ENCODE data around the gene ESRRA.
A peak's percentile ranks its signal among the peaks of the same experiment; 100 is the strongest.

Gene ESRRA

GRCh38 chr11:64349404-64349803, 44.1 kb downstream of the ESRRA start:
- Histone ChIP-seq H2BK5ac (ENCODE audit: low read depth, low read length, poor library complexity, severe bottlenecking) (no peak overlapping the region), H3K23ac (ENCODE audit: low read length in 2 of 2) (no peak overlapping the region), H3K4ac (ENCODE audit: low read depth in 1 of 2, low read length in 2 of 2) (no peak overlapping the region), H3K4me2 (ENCODE audit: low read length, poor library complexity, severe bottlenecking) (no peak overlapping the region), H3K9me3 (ENCODE audit: control insufficient read depth, low read length) (no peaks in the 10 kb centered on the region), H3K9ac (ENCODE audit: low read length) (no peak overlapping the region), H2AK5ac (ENCODE audit: low read length, severe bottlenecking) (no peak overlapping the region), H3K4me1 (ENCODE audit: control insufficient read depth, insufficient read depth, low read depth, low read length) (peaks cover 7% of the 10 kb centered on the region), H3K14ac (ENCODE audit: low read length in 2 of 2) (no peak overlapping the region), H2AFZ (ENCODE audit: low read depth, low read length) (no peak overlapping the region), H2BK120ac (ENCODE audit: low read depth, low read length) (no peak overlapping the region), H4K8ac (ENCODE audit: low read length) (no peak overlapping the region), H2BK15ac (ENCODE audit: low read depth, poor library complexity, severe bottlenecking) (no peak overlapping the region), H3K27ac (ENCODE audit: low read length, poor library complexity, severe bottlenecking) (no peak overlapping the region), H2BK12ac (ENCODE audit: low read length in 2 of 2) (no peak overlapping the region), H3K79me1 (replicated peaks; ENCODE audit: low read length, poor library complexity, severe bottlenecking) (no peaks in the 10 kb centered on the region), H3K18ac (ENCODE audit: low read depth in 1 of 2, low read length in 2 of 2) (no peak overlapping the region), H3K4me3 (ENCODE audit: insufficient read depth in 1 of 2, low read depth in 1 of 2, low read length in 2 of 2) (no peak overlapping the region), H4K91ac (ENCODE audit: low read length) (no peak overlapping the region), H3K36me3 (ENCODE audit: control insufficient read depth in 1 of 2, insufficient read depth in 2 of 2, low read depth in 1 of 2, low read length in 2 of 2) (no peaks in the 10 kb centered on the region), H3K27me3 (ENCODE audit: control insufficient read depth in 1 of 2, insufficient read depth in 1 of 2, low read length in 2 of 2) (peaks cover 0 to 12% of the 10 kb centered on the region in 2 experiments)
- no peak for DNase-seq
- WGBS: 82% methylated on average over 10 of the region's 11 CpGs

DNA sequence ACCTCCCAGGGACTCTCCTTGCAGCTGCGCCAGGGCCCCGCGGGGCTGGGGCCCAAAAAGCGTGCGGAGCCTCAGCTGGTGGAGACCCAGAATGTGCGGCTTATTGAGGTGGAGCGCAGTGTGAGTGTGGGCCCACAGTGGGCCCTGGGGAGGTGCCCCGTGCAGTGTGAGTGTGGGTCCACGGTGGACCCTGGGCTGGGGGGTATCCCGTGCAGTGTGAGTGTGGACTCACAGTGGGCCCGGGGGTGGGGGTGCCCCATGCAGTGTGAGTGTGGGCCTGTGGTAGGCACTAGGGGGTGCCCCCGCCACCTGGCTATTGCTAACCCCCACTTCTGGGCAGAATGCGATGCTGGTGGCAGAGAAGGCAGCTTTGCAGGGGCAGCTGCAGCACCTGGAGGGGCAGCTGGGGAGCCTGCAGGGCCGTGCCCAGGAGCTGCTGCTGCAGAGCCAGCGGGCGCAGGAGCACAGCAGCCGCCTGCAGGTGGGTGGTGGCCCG, 45.9 kb downstream of the ESRRA start:
- no peak overlapping the region for H3K4ac ChIP-seq (ENCODE audit: low read depth in 1 of 2, low read length in 2 of 2)
- no peaks in the 10 kb centered on the region for H3K9me3 ChIP-seq (ENCODE audit: control insufficient read depth, low read length)
- no peak overlapping the region for H2BK5ac ChIP-seq (ENCODE audit: low read depth, low read length, poor library complexity, severe bottlenecking)
- peaks cover 0 to 12% of the 10 kb centered on the region in 2 experiments for H3K27me3 ChIP-seq (ENCODE audit: control insufficient read depth in 1 of 2, insufficient read depth in 1 of 2, low read length in 2 of 2)
- H3K23ac ChIP-seq (ENCODE audit: low read length in 2 of 2): no peak overlapping the region
- H2BK120ac ChIP-seq (ENCODE audit: low read depth, low read length): no peak overlapping the region
- peak overlapping the region; percentile 11 for H4K91ac ChIP-seq (ENCODE audit: low read length)
- no peak overlapping the region for H2BK12ac ChIP-seq (ENCODE audit: low read length in 2 of 2)
- no peak overlapping the region for H2AK5ac ChIP-seq (ENCODE audit: low read length, severe bottlenecking)
- 93% methylated on average over 18 of the region's 18 CpGs for WGBS
- H4K8ac ChIP-seq (ENCODE audit: low read length): no peak overlapping the region
- no peak overlapping the region for H3K9ac ChIP-seq (ENCODE audit: low read length)
- no peak overlapping the region for H3K27ac ChIP-seq (ENCODE audit: low read length, poor library complexity, severe bottlenecking)
- no peaks in the 10 kb centered on the region for H3K36me3 ChIP-seq (ENCODE audit: control insufficient read depth in 1 of 2, insufficient read depth in 2 of 2, low read depth in 1 of 2, low read length in 2 of 2)
- DNase-seq: no peak
- no peak overlapping the region for H3K4me2 ChIP-seq (ENCODE audit: low read length, poor library complexity, severe bottlenecking)
- no peak overlapping the region for H3K14ac ChIP-seq (ENCODE audit: low read length in 2 of 2)
- H3K79me1 ChIP-seq (replicated peaks; ENCODE audit: low read length, poor library complexity, severe bottlenecking): no peaks in the 10 kb centered on the region
- H2BK15ac ChIP-seq (ENCODE audit: low read depth, poor library complexity, severe bottlenecking): no peak overlapping the region
- no peak overlapping the region for H2AFZ ChIP-seq (ENCODE audit: low read depth, low read length)
- peaks cover 17% of the 10 kb centered on the region for H3K4me1 ChIP-seq (ENCODE audit: control insufficient read depth, insufficient read depth, low read depth, low read length)
- no peak overlapping the region for H3K4me3 ChIP-seq (ENCODE audit: insufficient read depth in 1 of 2, low read depth in 1 of 2, low read length in 2 of 2)
- H3K18ac ChIP-seq (ENCODE audit: low read depth in 1 of 2, low read length in 2 of 2): no peak overlapping the region

DNA sequence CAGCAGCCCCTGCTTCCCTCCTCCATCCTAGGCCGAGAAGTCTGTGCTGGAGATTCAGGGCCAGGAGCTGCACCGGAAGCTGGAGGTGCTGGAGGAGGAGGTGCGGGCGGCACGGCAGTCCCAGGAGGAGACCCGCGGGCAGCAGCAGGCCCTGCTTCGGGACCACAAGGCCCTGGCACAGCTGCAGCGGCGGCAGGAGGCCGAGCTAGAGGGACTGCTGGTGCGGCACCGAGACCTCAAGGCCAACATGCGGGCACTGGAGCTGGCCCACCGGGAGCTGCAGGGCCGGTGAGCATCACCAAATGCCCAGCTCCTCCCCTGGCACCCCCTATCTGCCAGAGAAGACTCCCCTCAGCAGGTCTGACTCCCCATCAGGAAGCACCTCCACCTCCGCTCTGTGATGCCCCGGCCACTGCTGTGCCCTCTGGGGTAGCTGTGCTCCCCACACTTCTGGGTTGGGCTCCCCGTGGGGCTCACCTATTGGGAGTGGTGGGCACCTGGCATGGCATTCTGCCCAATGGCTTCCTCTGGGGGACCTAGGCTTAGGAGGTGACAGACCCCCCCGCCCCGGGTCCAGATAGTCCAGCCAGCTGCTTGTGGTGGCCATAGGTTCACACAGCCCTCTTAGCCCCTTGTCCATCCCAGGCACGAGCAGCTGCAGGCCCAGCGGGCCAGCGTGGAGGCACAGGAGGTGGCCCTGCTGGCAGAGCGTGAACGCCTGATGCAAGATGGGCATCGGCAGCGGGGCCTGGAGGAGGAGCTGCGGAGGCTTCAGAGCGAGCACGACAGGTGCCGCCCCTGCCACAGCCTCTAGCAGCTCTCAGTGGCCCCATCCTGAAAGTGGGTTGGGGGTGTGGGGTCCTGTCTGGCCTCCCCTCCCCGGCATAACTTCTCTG, 47.0 kb downstream of the ESRRA start:
- H3K4me3 ChIP-seq (ENCODE audit: insufficient read depth in 1 of 2, low read depth in 1 of 2, low read length in 2 of 2): no peak overlapping the region
- no peak overlapping the region for H3K9ac ChIP-seq (ENCODE audit: low read length)
- no peak overlapping the region for H2AK5ac ChIP-seq (ENCODE audit: low read length, severe bottlenecking)
- no peak overlapping the region for H3K23ac ChIP-seq (ENCODE audit: low read length in 2 of 2)
- H3K18ac ChIP-seq (ENCODE audit: low read depth in 1 of 2, low read length in 2 of 2): no peak overlapping the region
- no peak overlapping the region for H3K4ac ChIP-seq (ENCODE audit: low read depth in 1 of 2, low read length in 2 of 2)
- no peaks in the 10 kb centered on the region for H3K79me1 ChIP-seq (replicated peaks; ENCODE audit: low read length, poor library complexity, severe bottlenecking)
- H3K14ac ChIP-seq (ENCODE audit: low read length in 2 of 2): no peak overlapping the region
- peak overlapping the region in 1 of 2 experiments; percentile 35 for H2BK12ac ChIP-seq (ENCODE audit: low read length in 2 of 2)
- peak overlapping the region; percentile 9 for H2BK15ac ChIP-seq (ENCODE audit: low read depth, poor library complexity, severe bottlenecking)
- H2BK120ac ChIP-seq (ENCODE audit: low read depth, low read length): no peak overlapping the region
- no peak overlapping the region for H3K27ac ChIP-seq (ENCODE audit: low read length, poor library complexity, severe bottlenecking)
- no peak overlapping the region for H2AFZ ChIP-seq (ENCODE audit: low read depth, low read length)
- H3K4me1 ChIP-seq (ENCODE audit: control insufficient read depth, insufficient read depth, low read depth, low read length): peaks cover 24% of the 10 kb centered on the region
- H3K4me2 ChIP-seq (ENCODE audit: low read length, poor library complexity, severe bottlenecking): no peak overlapping the region
- no peak overlapping the region for H2BK5ac ChIP-seq (ENCODE audit: low read depth, low read length, poor library complexity, severe bottlenecking)
- H3K9me3 ChIP-seq (ENCODE audit: control insufficient read depth, low read length): no peaks in the 10 kb centered on the region
- peaks cover 0 to 10% of the 10 kb centered on the region in 2 experiments for H3K27me3 ChIP-seq (ENCODE audit: control insufficient read depth in 1 of 2, insufficient read depth in 1 of 2, low read length in 2 of 2)
- H3K36me3 ChIP-seq (ENCODE audit: control insufficient read depth in 1 of 2, insufficient read depth in 2 of 2, low read depth in 1 of 2, low read length in 2 of 2): no peaks in the 10 kb centered on the region
- DNase-seq: no peak
- H4K8ac ChIP-seq (ENCODE audit: low read length): no peak overlapping the region
- 91% methylated on average over 31 of the region's 33 CpGs for WGBS
- no peak overlapping the region for H4K91ac ChIP-seq (ENCODE audit: low read length)

DNA sequence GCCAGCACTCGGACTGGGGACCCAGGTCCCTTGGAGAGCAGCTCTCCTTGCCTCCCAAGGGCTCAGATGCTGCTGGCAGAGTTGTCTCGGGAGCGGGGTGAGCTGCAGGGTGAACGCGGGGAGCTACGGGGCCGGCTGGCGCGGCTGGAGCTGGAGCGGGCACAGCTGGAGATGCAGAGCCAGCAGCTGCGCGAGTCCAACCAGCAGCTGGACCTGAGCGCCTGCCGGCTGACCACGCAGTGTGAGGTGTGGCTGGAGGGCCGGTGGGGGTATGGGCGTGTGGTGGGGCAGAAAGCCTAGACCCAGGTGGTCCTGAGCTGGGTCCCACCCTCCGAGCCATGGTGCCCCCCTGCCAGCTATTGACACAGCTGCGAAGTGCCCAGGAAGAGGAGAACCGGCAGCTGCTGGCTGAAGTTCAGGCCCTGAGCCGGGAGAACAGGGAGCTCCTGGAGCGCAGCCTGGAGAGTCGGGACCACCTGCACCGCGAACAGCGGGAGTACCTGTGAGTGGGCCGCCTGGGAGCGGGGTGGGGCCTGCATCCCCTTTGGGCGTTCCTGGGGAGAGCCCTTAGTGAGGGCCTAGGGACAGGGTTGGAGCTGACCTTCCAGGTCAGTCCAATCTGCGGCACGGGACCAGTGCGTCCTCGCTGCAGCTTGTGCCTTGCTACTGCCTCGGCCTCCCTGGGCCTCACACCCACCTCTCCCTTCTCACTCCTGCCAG, 47.8 kb downstream of the ESRRA start:
- no peak overlapping the region for H3K4me3 ChIP-seq (ENCODE audit: insufficient read depth in 1 of 2, low read depth in 1 of 2, low read length in 2 of 2)
- no peak overlapping the region for H2BK15ac ChIP-seq (ENCODE audit: low read depth, poor library complexity, severe bottlenecking)
- no peaks in the 10 kb centered on the region for H3K79me1 ChIP-seq (replicated peaks; ENCODE audit: low read length, poor library complexity, severe bottlenecking)
- H2BK120ac ChIP-seq (ENCODE audit: low read depth, low read length): no peak overlapping the region
- no peak overlapping the region for H3K18ac ChIP-seq (ENCODE audit: low read depth in 1 of 2, low read length in 2 of 2)
- no peak overlapping the region for H2BK5ac ChIP-seq (ENCODE audit: low read depth, low read length, poor library complexity, severe bottlenecking)
- H3K9ac ChIP-seq (ENCODE audit: low read length): no peak overlapping the region
- H3K27ac ChIP-seq (ENCODE audit: low read length, poor library complexity, severe bottlenecking): no peak overlapping the region
- no peak overlapping the region for H2BK12ac ChIP-seq (ENCODE audit: low read length in 2 of 2)
- H3K36me3 ChIP-seq (ENCODE audit: control insufficient read depth in 1 of 2, insufficient read depth in 2 of 2, low read depth in 1 of 2, low read length in 2 of 2): no peaks in the 10 kb centered on the region
- no peaks in the 10 kb centered on the region for H3K9me3 ChIP-seq (ENCODE audit: control insufficient read depth, low read length)
- no peak overlapping the region for H4K8ac ChIP-seq (ENCODE audit: low read length)
- H3K4me2 ChIP-seq (ENCODE audit: low read length, poor library complexity, severe bottlenecking): no peak overlapping the region
- H2AFZ ChIP-seq (ENCODE audit: low read depth, low read length): no peak overlapping the region
- 85% methylated on average over 34 of the region's 34 CpGs for WGBS
- no peak overlapping the region for H2AK5ac ChIP-seq (ENCODE audit: low read length, severe bottlenecking)
- H4K91ac ChIP-seq (ENCODE audit: low read length): no peak overlapping the region
- H3K4me1 ChIP-seq (ENCODE audit: control insufficient read depth, insufficient read depth, low read depth, low read length): peaks cover 32% of the 10 kb centered on the region
- DNase-seq: no peak
- no peak overlapping the region for H3K4ac ChIP-seq (ENCODE audit: low read depth in 1 of 2, low read length in 2 of 2)
- H3K23ac ChIP-seq (ENCODE audit: low read length in 2 of 2): no peak overlapping the region
- H3K27me3 ChIP-seq (ENCODE audit: control insufficient read depth in 1 of 2, insufficient read depth in 1 of 2, low read length in 2 of 2): peaks cover 0 to 10% of the 10 kb centered on the region in 2 experiments
- H3K14ac ChIP-seq (ENCODE audit: low read length in 2 of 2): no peak overlapping the region

Measured in mesenchymal stem cell (in vitro differentiated cells and primary cell).